ENCODE results near the gene GPR108.

DNA sequence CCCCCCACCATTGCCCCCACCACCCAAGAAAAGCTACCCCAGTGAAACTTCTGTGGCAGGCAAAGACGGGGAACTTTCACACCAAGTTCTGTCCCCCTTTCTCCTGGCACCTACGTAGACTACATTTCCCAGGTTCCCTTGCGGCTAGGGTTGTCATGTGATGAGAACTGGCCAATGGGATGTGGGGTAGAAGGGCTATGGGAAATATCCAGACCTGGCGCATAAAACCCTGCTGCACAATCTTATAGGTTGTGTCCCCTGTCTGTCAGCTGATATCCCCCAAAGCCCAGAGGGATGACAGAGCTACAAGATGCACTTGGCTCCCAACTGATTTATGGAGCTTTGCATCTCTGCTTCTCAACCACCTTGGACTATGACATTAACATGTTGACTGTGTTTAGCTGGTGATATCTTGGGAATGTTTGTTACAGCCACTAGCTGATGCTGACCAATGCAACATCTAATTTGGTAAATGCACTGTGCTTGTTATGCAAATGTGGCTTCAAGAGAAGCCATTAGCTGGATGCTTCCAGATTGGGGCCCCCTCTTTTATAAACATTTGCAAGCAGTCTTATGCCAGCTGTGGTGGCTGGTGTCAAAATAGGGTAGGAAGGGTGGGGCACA lies 23.8 kb upstream of the GPR108 start:
- no peak for TF ChIP-seq POLR2A (IDR thresholded peaks at IDR 0.05)
- no peak for TF ChIP-seq POLR2AphosphoS5 (IDR thresholded peaks at IDR 0.05)

Data from spleen (tissue), 3 donors.